NK-92 (cell line): ENCODE measurements around the gene DYSF.

Experiments
- DNase-seq: peaks from one replicate; lab custom pipeline; 2025; ENCODE audit not compliant: unreplicated experiment; lab: John Stamatoyannopoulos, UW

The DYSF gene

DNA sequence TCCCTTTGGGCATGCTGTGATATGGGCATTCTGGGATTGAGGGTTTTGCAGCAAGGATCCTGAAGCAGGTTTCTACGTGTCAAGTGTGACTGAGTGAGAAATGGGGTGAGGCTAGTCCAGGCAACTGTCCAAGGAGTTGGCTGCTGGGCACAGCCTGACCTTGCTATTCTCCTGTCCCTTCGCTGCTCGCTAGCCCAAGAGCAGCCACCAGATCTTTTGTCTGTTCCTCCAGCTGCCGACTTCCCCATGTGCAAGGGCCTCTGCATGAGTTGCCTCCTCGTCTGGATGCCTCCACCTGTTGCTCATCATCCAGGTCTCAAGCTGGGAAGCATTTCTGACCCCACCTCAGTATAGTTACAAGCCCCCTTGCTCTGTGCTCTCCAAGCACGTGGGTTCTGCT is 71.1 kb downstream of the DYSF start:
- DNase-seq = no peak

DNA sequence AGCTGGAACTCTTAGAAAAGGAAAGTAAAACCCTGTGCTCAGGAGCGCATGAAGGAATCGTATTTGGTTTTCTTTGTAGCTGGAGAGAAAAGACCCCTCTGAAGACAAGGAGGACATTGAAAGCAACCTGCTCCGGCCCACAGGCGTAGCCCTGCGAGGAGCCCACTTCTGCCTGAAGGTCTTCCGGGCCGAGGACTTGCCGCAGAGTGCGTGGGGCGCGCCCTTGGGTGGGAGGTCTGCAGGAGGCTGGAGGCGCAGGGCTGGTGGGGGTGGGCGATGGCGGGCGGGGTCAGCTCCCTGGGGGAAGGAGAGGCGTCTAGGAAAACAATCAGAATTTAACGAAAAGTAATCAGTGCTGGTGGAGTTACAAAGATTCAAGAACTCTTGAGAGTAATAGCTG is 72.8 kb downstream of the DYSF start:
- no peak for DNase-seq

- DNase-seq = no peak
These were observed 73.6 kb downstream of the DYSF start for GRCh38 chr2:71526975-71527374.

DNA sequence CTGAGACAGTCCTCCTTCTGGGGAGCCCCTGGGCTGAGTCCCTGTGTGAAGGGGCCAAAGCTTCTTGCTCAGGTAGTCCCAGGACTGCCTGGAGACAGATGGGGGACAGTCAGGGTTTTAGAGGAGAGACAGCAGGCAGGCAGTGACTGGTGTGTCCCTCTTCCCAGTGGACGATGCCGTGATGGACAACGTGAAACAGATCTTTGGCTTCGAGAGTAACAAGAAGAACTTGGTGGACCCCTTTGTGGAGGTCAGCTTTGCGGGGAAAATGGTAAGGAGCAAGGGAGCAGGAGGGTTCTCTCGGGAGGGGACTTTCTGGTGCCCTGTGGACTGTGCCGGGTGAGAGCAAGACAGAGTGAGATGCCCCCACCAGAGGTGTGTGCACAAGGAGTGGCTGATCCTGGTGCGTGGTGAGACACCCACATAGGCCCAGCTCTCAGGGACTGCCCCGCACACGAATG is 74.8 kb downstream of the DYSF start:
- DNase-seq = no peak

DNA sequence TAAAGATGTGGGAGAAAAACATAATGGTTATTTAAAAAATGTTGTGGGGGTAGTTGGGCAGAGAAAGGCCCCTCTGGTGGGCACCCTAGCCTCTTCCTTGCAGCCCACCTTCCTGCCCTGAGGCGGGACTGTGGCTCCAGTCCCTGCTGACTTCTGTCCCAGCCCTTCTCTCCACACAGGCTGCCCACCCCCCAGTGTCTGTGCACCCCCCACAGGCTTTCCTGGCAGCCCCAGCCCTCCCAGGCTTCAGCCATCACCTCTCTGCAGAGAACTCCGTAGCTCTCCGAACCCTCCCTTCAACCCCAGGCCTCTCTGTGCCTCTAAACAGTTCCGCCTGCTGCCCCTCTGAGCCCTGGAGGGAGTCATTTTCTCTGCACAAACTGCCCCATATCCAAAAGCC is 75.4 kb downstream of the DYSF start:
- no peak for DNase-seq

DNA sequence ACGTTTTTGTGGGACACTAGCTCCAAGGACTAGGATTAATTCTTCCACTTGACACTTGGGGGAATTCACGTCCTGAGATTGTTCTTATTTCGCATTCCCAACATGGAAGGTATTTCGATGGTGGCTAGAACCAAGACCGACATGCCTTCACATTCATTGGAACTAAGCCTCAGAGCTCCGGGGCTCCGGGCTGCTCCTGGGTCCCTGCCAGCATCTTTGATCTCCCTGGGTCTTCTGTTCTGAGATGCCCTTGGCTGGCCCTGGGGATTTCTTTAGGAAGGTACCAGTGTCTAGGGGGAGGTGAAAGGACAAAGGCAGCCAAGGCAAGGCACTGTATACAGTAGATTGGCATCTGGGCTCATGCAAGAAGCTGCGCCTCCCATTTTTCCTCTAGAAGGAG is 76.8 kb downstream of the DYSF start:
- no peak for DNase-seq

DNA sequence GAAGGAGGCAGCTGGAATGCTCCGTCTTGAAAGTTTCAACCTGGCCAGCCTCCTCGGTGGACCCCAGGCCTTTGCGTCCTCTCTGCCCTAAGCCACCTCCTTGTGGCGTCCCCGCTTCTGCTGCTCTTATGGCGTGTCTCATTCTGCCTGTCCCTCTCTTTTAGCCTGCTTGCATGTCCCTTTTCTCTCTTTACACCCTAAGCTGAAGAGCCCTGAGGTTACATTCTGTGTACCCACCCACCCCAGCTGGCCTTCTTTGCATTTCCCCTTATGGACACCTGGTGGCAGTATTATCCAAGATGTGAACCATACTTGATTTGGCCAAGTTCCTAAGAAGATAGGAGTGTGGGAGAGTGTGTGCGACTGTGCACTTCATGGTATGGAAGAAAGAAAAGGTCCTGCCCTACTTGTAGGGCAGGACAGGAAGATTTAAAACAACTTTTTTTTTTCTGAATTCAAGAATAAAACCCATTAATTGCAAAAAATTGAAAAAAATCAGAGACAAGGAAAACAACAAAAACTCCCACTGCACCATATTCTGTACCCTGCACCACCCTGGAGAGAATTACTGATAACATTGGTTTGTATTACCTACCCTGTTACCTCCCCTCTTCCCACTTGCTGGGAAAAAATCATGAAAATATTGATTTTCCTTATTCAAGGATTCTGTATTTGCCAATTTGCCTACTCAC is 77.4 kb downstream of the DYSF start:
- no peak for DNase-seq

GRCh38 chr2:71531522-71532047 is 78.2 kb downstream of the DYSF start:
- no peak for DNase-seq

DNA sequence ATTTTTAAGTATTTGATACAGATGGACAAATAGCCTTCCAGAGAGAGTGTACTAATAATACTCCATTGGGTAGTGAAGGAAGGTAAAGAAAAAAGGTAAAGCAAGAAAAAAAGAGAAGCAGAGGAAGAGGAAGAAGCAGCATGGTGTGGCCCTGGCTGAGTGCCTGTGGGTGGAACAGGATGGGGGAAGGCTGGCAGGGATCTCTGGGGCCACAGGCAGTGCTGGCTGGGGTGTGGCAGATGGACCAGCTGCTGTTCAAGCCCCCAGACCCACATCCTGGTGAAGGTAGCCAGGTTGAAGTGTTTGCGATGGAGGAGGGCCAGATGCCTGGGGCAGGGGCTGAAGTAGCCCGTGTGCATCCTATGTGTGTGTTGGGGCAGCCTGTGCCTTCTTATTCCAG is 79.0 kb downstream of the DYSF start:
- no peak for DNase-seq

DNA sequence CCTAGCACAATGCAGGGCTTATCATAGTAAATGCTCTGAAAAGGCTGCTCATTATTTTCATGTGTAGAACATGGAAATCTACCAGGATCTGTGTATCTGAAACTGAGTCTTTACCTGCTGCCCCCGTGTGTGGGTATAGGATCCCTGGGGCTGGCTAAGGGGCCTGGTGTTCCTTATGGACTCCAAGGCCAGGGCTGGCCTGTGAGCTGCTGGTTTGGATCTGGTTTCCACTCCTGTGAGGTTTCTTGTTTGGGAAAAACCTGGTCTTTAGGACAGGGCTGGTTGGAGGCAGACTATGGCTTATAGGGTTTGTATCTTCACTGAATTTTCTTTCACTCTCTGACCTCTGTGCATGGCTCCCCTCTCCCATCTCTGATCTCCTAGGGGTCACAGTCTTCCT is 80.8 kb downstream of the DYSF start:
- no peak for DNase-seq

GRCh38 chr2:71534826-71535225 is 81.5 kb downstream of the DYSF start:
- DNase-seq = no peak

- DNase-seq = no peak
These were observed 82.2 kb downstream of the DYSF start for GRCh38 chr2:71535526-71535925.

- no peak for DNase-seq
These were observed 82.9 kb downstream of the DYSF start for GRCh38 chr2:71536226-71536671.

GRCh38 chr2:71538241-71538640 is 84.9 kb downstream of the DYSF start:
- no peak for DNase-seq

DNA sequence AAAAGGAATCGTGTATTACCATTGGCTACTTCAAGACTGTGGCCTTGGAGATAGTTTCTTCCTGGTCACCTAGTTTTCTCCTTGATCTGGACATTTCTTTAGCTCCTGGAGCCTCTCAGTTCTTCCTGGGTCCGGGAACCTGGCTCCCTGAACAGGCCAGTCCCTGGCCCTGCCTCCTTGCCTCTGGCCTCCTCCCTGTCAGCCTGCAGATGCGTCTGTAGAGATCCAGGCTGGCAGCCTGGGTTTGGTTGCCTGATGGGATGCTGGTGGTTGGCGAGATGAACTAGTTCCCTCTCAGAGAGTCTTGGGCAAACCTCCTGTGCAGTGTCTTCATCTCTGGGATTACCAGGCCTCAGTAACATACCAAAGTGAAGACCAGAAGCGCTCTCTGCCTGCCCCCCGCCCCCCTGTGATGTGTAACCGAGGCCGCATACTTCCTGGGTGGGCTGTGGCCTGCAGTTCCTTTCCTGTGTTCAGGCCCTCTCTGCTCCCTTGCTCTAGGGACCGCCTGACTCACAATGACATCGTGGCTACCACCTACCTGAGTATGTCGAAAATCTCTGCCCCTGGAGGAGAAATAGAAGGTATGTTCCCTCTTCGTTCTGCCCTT is 85.4 kb downstream of the DYSF start:
- no peak for DNase-seq

DNA sequence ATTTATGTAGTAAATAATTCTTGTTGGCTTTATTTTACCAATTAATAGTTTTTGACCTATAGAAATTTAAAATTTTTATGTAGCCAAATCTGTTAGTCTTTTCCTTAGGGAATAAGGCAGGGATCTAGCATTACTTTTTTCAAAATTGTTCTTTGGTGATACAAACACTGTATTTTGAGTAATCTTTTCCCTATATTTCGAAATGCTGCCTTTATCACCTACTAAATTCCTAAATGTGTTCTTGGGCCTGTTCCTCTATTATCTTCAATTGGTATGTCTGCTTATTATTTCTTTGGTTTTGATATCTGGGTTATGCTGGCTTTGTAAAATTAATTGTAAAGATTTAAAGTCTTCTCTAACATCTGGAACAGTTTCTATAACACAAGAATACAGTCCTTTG is 87.5 kb downstream of the DYSF start:
- no peak for DNase-seq

DNA sequence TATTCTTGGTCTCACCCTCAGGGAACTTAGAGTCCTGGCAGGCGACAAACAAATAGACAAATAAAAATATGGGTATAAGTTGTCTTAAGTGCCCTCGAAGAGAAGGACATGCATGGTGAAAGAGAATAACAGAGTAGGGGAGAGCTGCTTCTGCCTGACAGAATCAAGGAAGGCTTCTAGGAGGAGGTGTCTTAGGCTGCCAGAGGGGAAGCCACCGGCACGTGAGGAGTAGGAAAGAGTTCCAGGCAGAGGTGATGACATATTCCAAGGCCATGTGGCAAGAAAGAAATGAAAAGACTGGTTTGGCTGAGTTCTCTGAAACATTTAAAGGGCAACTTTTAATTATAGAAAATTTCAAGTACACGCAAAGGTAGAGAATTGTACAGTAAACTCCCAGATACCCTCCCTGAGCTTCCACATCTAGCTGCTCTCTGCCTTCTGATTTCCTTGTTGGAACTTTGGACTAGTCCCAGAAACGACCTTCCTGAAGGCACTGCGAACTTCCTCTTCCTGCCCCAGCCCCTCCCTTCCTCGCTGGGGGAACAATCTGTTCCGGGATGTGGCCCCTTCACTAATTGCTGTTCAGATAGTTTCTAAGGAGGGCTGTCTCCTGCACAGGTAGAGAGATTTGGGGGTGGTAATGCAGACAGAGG is 91.7 kb downstream of the DYSF start:
- no peak for DNase-seq

- DNase-seq = no peak
These were observed 92.4 kb downstream of the DYSF start for GRCh38 chr2:71545572-71546274.

- no peak for DNase-seq
These were observed 92.9 kb downstream of the DYSF start for GRCh38 chr2:71546275-71546638.

- no peak for DNase-seq
These were observed 93.5 kb downstream of the DYSF start for GRCh38 chr2:71546777-71547281.

DNA sequence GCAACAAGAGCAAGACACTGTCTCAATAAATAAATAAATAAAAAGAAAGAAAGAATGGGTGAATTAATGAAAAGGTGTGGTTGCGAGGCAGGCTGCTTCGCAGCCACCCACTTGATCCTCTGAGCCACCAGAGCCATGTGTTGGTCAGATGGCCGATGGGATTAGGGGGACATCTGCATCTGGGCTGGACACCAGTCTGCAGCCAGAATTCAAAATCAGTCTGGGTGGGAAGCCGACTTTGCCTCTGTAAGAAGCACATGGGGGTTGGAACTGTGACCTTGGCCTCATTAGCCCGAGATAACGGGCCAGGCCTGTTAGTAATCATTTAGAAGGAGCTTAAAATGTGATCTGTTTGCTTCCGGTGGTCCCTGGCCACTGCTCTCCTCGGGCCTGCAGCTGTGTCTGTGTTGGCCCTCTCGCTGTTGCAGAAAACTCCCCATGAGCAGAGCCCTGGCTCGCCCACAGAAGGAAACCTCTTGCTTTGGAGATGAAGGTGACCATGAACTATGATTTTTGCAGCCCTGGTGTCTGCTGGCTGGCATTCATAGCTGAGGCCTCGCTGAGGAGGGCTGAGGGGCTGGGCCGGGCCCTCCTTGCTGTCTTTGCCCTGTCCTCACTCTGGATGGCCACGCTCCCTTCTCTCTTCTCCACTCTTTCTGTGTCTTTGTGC is 94.4 kb downstream of the DYSF start:
- DNase-seq = no peak
